Right atrium auricular region (tissue), 2 donors: ENCODE data around the gene TENM4. TPM values are rescaled to one million over a fixed set of nuclear protein-coding genes. Genes with fewer than 3 reads are reported as not detected.

Experiments used
- DNase-seq: peaks from one replicate; pipeline ENCODE4 v3.0.0-alpha.2; 2019; ENCODE audit warnings: low spot score
- H3K27ac ChIP-seq, 2 donors: fragments of 200-600 bp; sonication (generic); 1 replicate in 1 of 2; 2 replicates in 1 of 2; pipeline ENCODE4 v1.5.1; 2016 to 2019
- H3K27me3 ChIP-seq, 2 donors: fragments of 200-600 bp; sonication (generic); one replicate each; pipeline versions ENCODE4 v1.5.1 to v1.6.0; 2017 to 2019
- H3K36me3 ChIP-seq: fragments of 200-600 bp; sonication (generic); one replicate; pipeline ENCODE4 v1.5.1; 2016
- H3K4me1 ChIP-seq, 2 donors: fragments of 200-600 bp; sonication (generic); one replicate each; pipeline versions ENCODE4 v1.5.1 to v1.6.0; 2017 to 2019
- H3K4me3 ChIP-seq, 2 donors: fragments of 200-600 bp; sonication (generic); 1 replicate in 1 of 2; 2 replicates in 1 of 2; pipeline ENCODE4 v1.5.1; 2017 to 2019; ENCODE audit warnings: mild to moderate bottlenecking in 1 of 2, moderate library complexity in 1 of 2
- H3K9me3 ChIP-seq, 2 donors: fragments of 200-600 bp; sonication (generic); one replicate each; pipeline ENCODE4 v1.5.1; 2019
- CTCF ChIP-seq, 2 donors: fragments of 200-600 bp; sonication (generic); IDR thresholded peaks; one replicate each; pipeline ENCODE4 v1.5.1; 2019; ENCODE audit warnings: antibody characterized with exemption in 2 of 2
- total RNA-seq, 2 donors: library from RNA; depleted of rRNA; stranded (reverse); fragments of >200 nt; gene quantifications; one replicate each; pipeline ENCODE4 v1.1.0, GENCODE V29; 2016

Gene TENM4
- total RNA-seq, 2 donors from 2014 or later, result 0.30 to 0.98 TPM

- TF ChIP-seq CTCF (IDR thresholded peaks at IDR 0.05), result no peak
- Histone ChIP-seq H3K9me3 (no peaks in the 10 kb centered on the region), H3K4me3 (no peak overlapping the region), H3K36me3 (no peaks in the 10 kb centered on the region), H3K4me1 (no peaks in the 10 kb centered on the region), H3K27me3 (no peaks in the 10 kb centered on the region), H3K27ac (no peak overlapping the region)
- DNase-seq, result no peak
Observed at GRCh38 chr11:79471071-79471844, 30.4 kb upstream of the TENM4 start.

GRCh38 chr11:79470161-79470560, 29.3 kb upstream of the TENM4 start:
- Histone ChIP-seq H3K36me3 (no peaks in the 10 kb centered on the region), H3K27ac (no peak overlapping the region), H3K9me3 (no peaks in the 10 kb centered on the region), H3K27me3 (no peaks in the 10 kb centered on the region), H3K4me1 (no peaks in the 10 kb centered on the region), H3K4me3 (no peak overlapping the region)
- TF ChIP-seq CTCF (IDR thresholded peaks at IDR 0.05), result no peak
- DNase-seq, result no peak

- Histone ChIP-seq H3K4me3 (no peak overlapping the region), H3K27ac (no peak overlapping the region), H3K4me1 (no peaks in the 10 kb centered on the region), H3K27me3 (no peaks in the 10 kb centered on the region), H3K36me3 (no peaks in the 10 kb centered on the region), H3K9me3 (no peaks in the 10 kb centered on the region)
- no peak for TF ChIP-seq CTCF (IDR thresholded peaks at IDR 0.05)
- no peak for DNase-seq
Observed at GRCh38 chr11:79467761-79468160, 26.9 kb upstream of the TENM4 start.

GRCh38 chr11:79466411-79466810, 25.6 kb upstream of the TENM4 start:
- H3K27ac ChIP-seq, result no peak overlapping the region
- H3K4me3 ChIP-seq, result no peak overlapping the region
- H3K27me3 ChIP-seq, result no peaks in the 10 kb centered on the region
- no peak for DNase-seq
- no peak for TF ChIP-seq CTCF (IDR thresholded peaks at IDR 0.05)
- H3K36me3 ChIP-seq, result no peaks in the 10 kb centered on the region
- H3K9me3 ChIP-seq, result no peaks in the 10 kb centered on the region
- no peaks in the 10 kb centered on the region for H3K4me1 ChIP-seq

GRCh38 chr11:79465160-79465559, 24.3 kb upstream of the TENM4 start:
- Histone ChIP-seq H3K4me1 (no peaks in the 10 kb centered on the region), H3K27ac (no peak overlapping the region), H3K36me3 (no peaks in the 10 kb centered on the region), H3K27me3 (no peaks in the 10 kb centered on the region), H3K4me3 (no peak overlapping the region), H3K9me3 (no peaks in the 10 kb centered on the region)
- TF ChIP-seq CTCF (IDR thresholded peaks at IDR 0.05), result no peak
- no peak for DNase-seq
